ENCODE results near the gene MTFP1. TPM values are rescaled to one million over a fixed set of nuclear protein-coding genes. Genes with fewer than 3 reads are reported as not detected.

The MTFP1 gene
- total and polyA plus RNA-seq, 9 of the 15 experiments (the other 6 are each of a cell fraction or from before 2014, with no cell fraction given): 10.7 to 52.0 (median 30.1) TPM

DNA sequence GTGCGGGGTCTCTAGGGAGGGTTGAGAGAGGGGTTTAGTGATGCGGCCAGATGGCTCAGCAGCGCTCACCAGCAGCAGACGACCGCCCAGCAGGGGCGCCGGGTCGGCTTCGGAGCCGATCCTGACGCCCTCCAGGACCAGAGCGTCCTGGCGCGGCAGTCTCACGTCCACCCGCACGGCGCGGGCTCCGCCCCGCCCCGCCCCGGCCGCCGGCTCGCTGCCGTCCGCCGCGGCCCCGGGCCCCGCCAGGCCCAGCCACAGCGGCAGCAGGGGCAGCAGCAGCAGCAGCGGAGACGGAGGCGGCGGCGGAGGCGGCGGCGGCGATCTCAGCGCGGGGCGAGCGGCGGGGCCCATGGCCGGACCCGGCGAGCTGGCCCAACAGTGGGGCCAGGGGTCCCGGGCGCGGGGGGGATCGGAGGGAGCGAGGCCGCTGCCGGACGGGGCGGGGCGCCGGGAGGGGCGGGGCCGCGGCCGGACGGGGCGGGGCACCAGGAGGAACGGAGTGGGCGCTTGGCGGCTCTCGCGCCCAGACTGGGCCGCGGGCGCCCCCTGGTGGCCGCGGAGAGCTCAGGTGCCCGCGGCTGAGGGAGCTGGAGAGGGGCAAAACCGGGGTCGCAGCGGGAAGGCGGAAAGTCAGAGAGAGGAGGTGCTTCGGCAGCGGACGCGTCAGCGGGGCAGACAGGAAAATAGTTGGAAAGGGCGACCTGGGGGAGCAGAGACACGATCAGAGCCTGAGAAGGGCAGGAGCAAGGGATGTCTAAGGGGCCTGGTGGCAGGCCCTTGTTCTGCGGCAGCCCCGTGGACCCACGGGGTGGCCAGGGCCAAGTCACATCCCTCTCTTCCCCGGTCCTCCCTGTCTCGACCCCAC, 38.4 kb upstream of the MTFP1 start, which contains the start of gene RNF215 (continued):
- TF ChIP-seq ZNF12 (CRISPR knock-in tag; IDR thresholded peaks at IDR 0.05) (no peak), MTA1 (IDR thresholded peaks at IDR 0.05; ENCODE audit: borderline replicate concordance) (no peak), ZNF253 (CRISPR knock-in tag; conservative IDR thresholded peaks at IDR 0.05) (no peak), HLTF (IDR thresholded peaks at IDR 0.05) (no peak), HMBOX1 (IDR thresholded peaks at IDR 0.05) (no peak), ATF2 (CRISPR knock-in tag; IDR thresholded peaks at IDR 0.05) (no peak), ZKSCAN1 (IDR thresholded peaks at IDR 0.05; ENCODE audit: low read depth, low read length) (no peak), SFPQ (IDR thresholded peaks at IDR 0.05; ENCODE audit: low read depth, low read length) (no peak), ELF4 (CRISPR knock-in tag; IDR thresholded peaks at IDR 0.05) (no peak), NELFE (IDR thresholded peaks at IDR 0.05; ENCODE audit: insufficient read depth, insufficient read length) (no peak), MAZ (CRISPR knock-in tag; conservative IDR thresholded peaks at IDR 0.05 in 1 of 2, IDR thresholded peaks at IDR 0.05 in 1 of 2) (peak; percentile 47 to 55; a peak in 1 of 4 replicates), ZNF766 (CRISPR knock-in tag; conservative IDR thresholded peaks at IDR 0.05) (no peak), KLF13 (tag; IDR thresholded peaks at IDR 0.05; ENCODE audit: borderline replicate concordance, low read depth) (no peak)
- TF ChIP-seq, protein P1, sequence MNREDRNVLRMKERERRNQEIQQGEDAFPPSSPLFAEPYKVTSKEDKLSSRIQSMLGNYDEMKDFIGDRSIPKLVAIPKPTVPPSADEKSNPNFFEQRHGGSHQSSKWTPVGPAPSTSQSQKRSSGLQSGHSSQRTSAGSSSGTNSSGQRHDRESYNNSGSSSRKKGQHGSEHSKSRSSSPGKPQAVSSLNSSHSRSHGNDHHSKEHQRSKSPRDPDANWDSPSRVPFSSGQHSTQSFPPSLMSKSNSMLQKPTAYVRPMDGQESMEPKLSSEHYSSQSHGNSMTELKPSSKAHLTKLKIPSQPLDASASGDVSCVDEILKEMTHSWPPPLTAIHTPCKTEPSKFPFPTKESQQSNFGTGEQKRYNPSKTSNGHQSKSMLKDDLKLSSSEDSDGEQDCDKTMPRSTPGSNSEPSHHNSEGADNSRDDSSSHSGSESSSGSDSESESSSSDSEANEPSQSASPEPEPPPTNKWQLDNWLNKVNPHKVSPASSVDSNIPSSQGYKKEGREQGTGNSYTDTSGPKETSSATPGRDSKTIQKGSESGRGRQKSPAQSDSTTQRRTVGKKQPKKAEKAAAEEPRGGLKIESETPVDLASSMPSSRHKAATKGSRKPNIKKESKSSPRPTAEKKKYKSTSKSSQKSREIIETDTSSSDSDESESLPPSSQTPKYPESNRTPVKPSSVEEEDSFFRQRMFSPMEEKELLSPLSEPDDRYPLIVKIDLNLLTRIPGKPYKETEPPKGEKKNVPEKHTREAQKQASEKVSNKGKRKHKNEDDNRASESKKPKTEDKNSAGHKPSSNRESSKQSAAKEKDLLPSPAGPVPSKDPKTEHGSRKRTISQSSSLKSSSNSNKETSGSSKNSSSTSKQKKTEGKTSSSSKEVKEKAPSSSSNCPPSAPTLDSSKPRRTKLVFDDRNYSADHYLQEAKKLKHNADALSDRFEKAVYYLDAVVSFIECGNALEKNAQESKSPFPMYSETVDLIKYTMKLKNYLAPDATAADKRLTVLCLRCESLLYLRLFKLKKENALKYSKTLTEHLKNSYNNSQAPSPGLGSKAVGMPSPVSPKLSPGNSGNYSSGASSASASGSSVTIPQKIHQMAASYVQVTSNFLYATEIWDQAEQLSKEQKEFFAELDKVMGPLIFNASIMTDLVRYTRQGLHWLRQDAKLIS (CRISPR knock-in tag; IDR thresholded peaks at IDR 0.05): no peak
- TF ChIP-seq, protein P2, sequence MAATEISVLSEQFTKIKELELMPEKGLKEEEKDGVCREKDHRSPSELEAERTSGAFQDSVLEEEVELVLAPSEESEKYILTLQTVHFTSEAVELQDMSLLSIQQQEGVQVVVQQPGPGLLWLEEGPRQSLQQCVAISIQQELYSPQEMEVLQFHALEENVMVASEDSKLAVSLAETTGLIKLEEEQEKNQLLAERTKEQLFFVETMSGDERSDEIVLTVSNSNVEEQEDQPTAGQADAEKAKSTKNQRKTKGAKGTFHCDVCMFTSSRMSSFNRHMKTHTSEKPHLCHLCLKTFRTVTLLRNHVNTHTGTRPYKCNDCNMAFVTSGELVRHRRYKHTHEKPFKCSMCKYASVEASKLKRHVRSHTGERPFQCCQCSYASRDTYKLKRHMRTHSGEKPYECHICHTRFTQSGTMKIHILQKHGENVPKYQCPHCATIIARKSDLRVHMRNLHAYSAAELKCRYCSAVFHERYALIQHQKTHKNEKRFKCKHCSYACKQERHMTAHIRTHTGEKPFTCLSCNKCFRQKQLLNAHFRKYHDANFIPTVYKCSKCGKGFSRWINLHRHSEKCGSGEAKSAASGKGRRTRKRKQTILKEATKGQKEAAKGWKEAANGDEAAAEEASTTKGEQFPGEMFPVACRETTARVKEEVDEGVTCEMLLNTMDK (IDR thresholded peaks at IDR 0.05; ENCODE audit: borderline replicate concordance, insufficient read depth, low read depth, low read length, poor library complexity, severe bottlenecking): peak; percentile 60
